GM12873 (cell line): ENCODE data around the gene CNOT4.

Experiments used
- CTCF ChIP-seq: IDR thresholded peaks from 2 replicates; pipeline ENCODE4 v1.5.1; 2012; ENCODE audit warnings: low read depth, mild to moderate bottlenecking, moderate library complexity, low read length, control low read depth; ENCODE audit not compliant: insufficient read depth; ENCODE audit errors: missing control alignments

Gene CNOT4

GRCh38 chr7:135411098-135411497 is 98.8 kb downstream of the CNOT4 start:
- no peak for TF ChIP-seq CTCF

GRCh38 chr7:135410543-135410942 is 99.4 kb downstream of the CNOT4 start:
- no peak for TF ChIP-seq CTCF

GRCh38 chr7:135409845-135410542 is 99.9 kb downstream of the CNOT4 start:
- TF ChIP-seq CTCF: no peak

GRCh38 chr7:135407884-135408283 is 102.0 kb downstream of the CNOT4 start:
- TF ChIP-seq CTCF: no peak

- TF ChIP-seq CTCF: no peak
Observed at GRCh38 chr7:135406918-135407317, 103.0 kb downstream of the CNOT4 start.

GRCh38 chr7:135405969-135406368 is 103.9 kb downstream of the CNOT4 start:
- TF ChIP-seq CTCF: no peak

GRCh38 chr7:135403302-135403701 is 106.6 kb downstream of the CNOT4 start:
- TF ChIP-seq CTCF: no peak

- no peak for TF ChIP-seq CTCF
Observed at GRCh38 chr7:135397689-135398088, 112.2 kb downstream of the CNOT4 start.
